CD4-positive, alpha-beta T cell (primary cell): ENCODE measurements around the gene KLHDC4. TPM values are rescaled to one million over a fixed set of nuclear protein-coding genes. Genes with fewer than 3 reads are reported as not detected.
"Not testable (repeated sequence)": the region's sequence is repeated elsewhere in the genome, so short reads cannot be mapped to it uniquely, and the experiment has no call there.

Experiments
- ATAC-seq: fragments of 200-7000 bp; cut with Tn5 transposase; one replicate; pipeline ENCODE4 v1.10.0; 2022; ENCODE audit warnings: mild to moderate bottlenecking; ENCODE audit not compliant: poor library complexity
- CTCF ChIA-PET: fragments of 350-600 bp; sonication (Branson Sonifier 250); formaldehyde crosslinking; loops from one replicate; lab custom pipeline; 2021; ENCODE audit warnings: antibody characterized with exemption, inconsistent platforms; lab: Charles Lee
- POLR2A ChIA-PET: fragments of 350-600 bp; sonication (Branson Sonifier 250); formaldehyde crosslinking; loops from one replicate; lab custom pipeline; 2021; ENCODE audit warnings: antibody characterized with exemption, inconsistent platforms; lab: Charles Lee
- DNase-seq, 14 experiments: peaks; one replicate each; pipeline ENCODE4 v3.0.0-alpha.2; 2013 to 2020; ENCODE audit warnings: mixed read lengths in 2 of 14
- H3K27ac ChIP-seq, 2 donors: one replicate each; pipeline versions ENCODE4 v1.5.1 to v1.7.0; 2013; ENCODE audit warnings: low read length in 2 of 2, low read depth in 1 of 2, mild to moderate bottlenecking in 1 of 2
- H3K27me3 ChIP-seq, 2 experiments: 1 replicate in 1 of 2; 2 replicates in 1 of 2; pipeline versions ENCODE4 v1.6.1 to v1.7.0; 2013; ENCODE audit warnings: low read length in 2 of 2, control low read depth in 1 of 2, mild to moderate bottlenecking in 1 of 2, moderate library complexity in 1 of 2; ENCODE audit not compliant: insufficient read depth in 2 of 2, control insufficient read depth in 1 of 2
- H3K36me3 ChIP-seq: one replicate; pipeline ENCODE4 v1.6.1; 2013; ENCODE audit warnings: low read length, control low read depth; ENCODE audit not compliant: insufficient read depth
- H3K4me1 ChIP-seq: one replicate; pipeline ENCODE4 v1.6.1; 2013; ENCODE audit warnings: low read length, control low read depth; ENCODE audit not compliant: insufficient read depth
- H3K4me3 ChIP-seq: one replicate; pipeline ENCODE4 v1.5.1; 2013; ENCODE audit warnings: mild to moderate bottlenecking, low read length, moderate library complexity
- H3K9me3 ChIP-seq, 2 experiments: 1 replicate in 1 of 2; 2 replicates in 1 of 2; pipeline versions ENCODE4 v1.6.1 to v1.7.0; 2013; ENCODE audit warnings: low read length in 2 of 2, mild to moderate bottlenecking in 2 of 2, control low read depth in 1 of 2, moderate library complexity in 1 of 2; ENCODE audit not compliant: control insufficient read depth in 1 of 2, insufficient read depth in 1 of 2
- H3K27ac Mint-ChIP-seq: one replicate; pipeline ENCODE4 v1.8.0; 2020; ENCODE audit warnings: mixed read lengths
- H3K27me3 Mint-ChIP-seq: one replicate; pipeline ENCODE4 v1.8.0; 2021; ENCODE audit warnings: mixed read lengths
- H3K36me3 Mint-ChIP-seq: one replicate; pipeline ENCODE4 v1.8.0; 2021; ENCODE audit warnings: low read depth, mixed read lengths
- H3K4me1 Mint-ChIP-seq: one replicate; pipeline ENCODE4 v1.8.0; 2021; ENCODE audit warnings: low read depth, mixed read lengths
- H3K4me3 Mint-ChIP-seq: one replicate; pipeline ENCODE4 v1.8.0; 2020; ENCODE audit warnings: mild to moderate bottlenecking, mixed read lengths
- H3K9me3 Mint-ChIP-seq: one replicate; pipeline ENCODE4 v1.8.0; 2020; ENCODE audit warnings: mixed read lengths
- intact Hi-C, 2 experiments: fragments of 100-400 bp; cut with DNase I in 1 of 2; cut with micrococcal nuclease in 1 of 2; formaldehyde crosslinking; loops; one replicate each; pipeline versions ENCODE4 v1.15.1 to v1.9.0; 2023 to 2025; cut with DNase I, micrococcal nuclease
- total RNA-seq, 174 experiments: library from RNA in 2 of 174; stranded (reverse) in 2 of 174; gene quantifications; one replicate each; pipeline ENCODE4 v1.2.3 and lab custom pipeline; 2021 to 2026
- TF ChIP-seq, protein P1 (sequence below): fragments of 200-600 bp; IDR thresholded peaks from one replicate; pipeline ENCODE4 v1.8.0; 2022; ENCODE audit warnings: antibody characterized with exemption, mild to moderate bottlenecking

Gene KLHDC4
- total RNA-seq, 2 experiments from 2014 or later, result 41.4 to 43.0 TPM

GRCh38 chr16:87729266-87729954 lies 36.4 kb downstream of the KLHDC4 start:
- Histone ChIP-seq H3K36me3 (peaks cover 65% of the 10 kb centered on the region), H3K27ac (no peak overlapping the region), H3K9me3 (no peaks in the 10 kb centered on the region), H3K27me3 (no peaks in the 10 kb centered on the region), H3K4me3 (no peak overlapping the region), H3K4me1 (peaks cover 12% of the 10 kb centered on the region)
- H3K4me3 Mint-ChIP-seq, result no peak overlapping the region
- ChIA-PET POLR2A (no interaction called here), CTCF (no interaction called here)
- ATAC-seq, result no peak
- H3K27ac Mint-ChIP-seq, result no peak overlapping the region
- no peaks in the 10 kb centered on the region for H3K27me3 Mint-ChIP-seq
- DNase-seq, result peak in 2 of 14 experiments; percentile 25 to 43
- no peaks in the 10 kb centered on the region for H3K9me3 Mint-ChIP-seq
- peaks cover 7% of the 10 kb centered on the region for H3K4me1 Mint-ChIP-seq
- TF ChIP-seq, protein P1, sequence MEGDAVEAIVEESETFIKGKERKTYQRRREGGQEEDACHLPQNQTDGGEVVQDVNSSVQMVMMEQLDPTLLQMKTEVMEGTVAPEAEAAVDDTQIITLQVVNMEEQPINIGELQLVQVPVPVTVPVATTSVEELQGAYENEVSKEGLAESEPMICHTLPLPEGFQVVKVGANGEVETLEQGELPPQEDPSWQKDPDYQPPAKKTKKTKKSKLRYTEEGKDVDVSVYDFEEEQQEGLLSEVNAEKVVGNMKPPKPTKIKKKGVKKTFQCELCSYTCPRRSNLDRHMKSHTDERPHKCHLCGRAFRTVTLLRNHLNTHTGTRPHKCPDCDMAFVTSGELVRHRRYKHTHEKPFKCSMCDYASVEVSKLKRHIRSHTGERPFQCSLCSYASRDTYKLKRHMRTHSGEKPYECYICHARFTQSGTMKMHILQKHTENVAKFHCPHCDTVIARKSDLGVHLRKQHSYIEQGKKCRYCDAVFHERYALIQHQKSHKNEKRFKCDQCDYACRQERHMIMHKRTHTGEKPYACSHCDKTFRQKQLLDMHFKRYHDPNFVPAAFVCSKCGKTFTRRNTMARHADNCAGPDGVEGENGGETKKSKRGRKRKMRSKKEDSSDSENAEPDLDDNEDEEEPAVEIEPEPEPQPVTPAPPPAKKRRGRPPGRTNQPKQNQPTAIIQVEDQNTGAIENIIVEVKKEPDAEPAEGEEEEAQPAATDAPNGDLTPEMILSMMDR, result no peak
- peaks cover 67% of the 10 kb centered on the region for H3K36me3 Mint-ChIP-seq
- intact Hi-C loops, result no loop called here

DNA sequence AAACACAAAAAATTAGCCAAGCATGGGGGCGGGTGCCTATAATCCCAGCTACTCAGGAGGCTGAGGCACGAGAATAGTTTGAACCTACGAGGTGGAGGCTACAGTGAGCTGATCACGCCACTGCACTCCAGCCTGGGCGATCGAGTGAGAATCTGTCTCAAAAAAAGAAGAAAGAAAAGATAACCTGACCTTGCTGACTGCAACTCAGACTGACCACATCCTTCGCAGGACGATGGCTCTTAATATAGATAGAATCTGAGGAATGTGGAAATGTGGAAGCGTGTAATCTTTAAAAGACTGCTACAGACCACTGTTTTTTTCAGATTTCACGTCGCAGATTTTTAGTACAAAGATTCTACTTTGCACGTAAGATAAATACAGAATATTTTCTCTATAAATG lies 37.8 kb downstream of the KLHDC4 start:
- Mint-ChIP-seq H3K4me1 (peaks cover 7% of the 10 kb centered on the region), H3K9me3 (no peaks in the 10 kb centered on the region), H3K27ac (no peak overlapping the region), H3K27me3 (no peaks in the 10 kb centered on the region), H3K4me3 (no peak overlapping the region), H3K36me3 (peaks cover 75% of the 10 kb centered on the region)
- TF ChIP-seq, protein P1, result no peak
- no peak overlapping the region for H3K27ac ChIP-seq
- ChIA-PET CTCF (no interaction called here), POLR2A (no interaction called here)
- ATAC-seq (no peak), DNase-seq (no peak)
- H3K4me3 ChIP-seq, result no peak overlapping the region
- peaks cover 1% of the 10 kb centered on the region for H3K4me1 ChIP-seq
- H3K9me3 ChIP-seq, result no peaks in the 10 kb centered on the region
- intact Hi-C loops, result no loop called here
- H3K36me3 ChIP-seq, result peaks cover 68% of the 10 kb centered on the region
- no peaks in the 10 kb centered on the region for H3K27me3 ChIP-seq

GRCh38 chr16:87727346-87727745 lies 38.4 kb downstream of the KLHDC4 start:
- H3K27ac Mint-ChIP-seq, result no peak overlapping the region
- H3K4me1 Mint-ChIP-seq, result peaks cover 10% of the 10 kb centered on the region

DNA sequence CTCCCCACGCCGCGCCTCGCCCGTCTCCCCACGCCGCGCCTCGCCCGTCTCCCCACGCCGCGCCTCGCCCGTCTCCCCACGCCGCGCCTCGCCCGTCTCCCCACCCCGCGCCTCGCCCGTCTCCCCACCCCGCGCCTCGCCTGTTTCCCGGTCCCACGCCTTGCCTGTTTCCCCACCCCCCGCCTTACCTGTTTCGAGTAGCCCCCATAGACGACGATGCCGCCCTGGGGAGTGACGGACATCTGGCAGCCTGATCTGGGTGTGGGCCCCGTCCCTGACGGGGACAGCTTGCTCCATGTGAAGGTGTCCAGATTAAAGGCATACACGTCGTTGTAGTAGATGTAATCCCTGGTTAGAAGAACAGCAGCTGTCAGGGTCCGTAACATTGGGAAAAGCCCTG lies 39.2 kb downstream of the KLHDC4 start:
- H3K27me3 ChIP-seq, ATAC-seq, H3K4me1 ChIP-seq, H3K4me3 Mint-ChIP-seq, H3K4me3 ChIP-seq, H3K27ac ChIP-seq, CTCF ChIA-PET, POLR2A ChIA-PET, H3K27me3 Mint-ChIP-seq, H3K9me3 ChIP-seq, H3K9me3 Mint-ChIP-seq, intact Hi-C loops, H3K27ac Mint-ChIP-seq, DNase-seq: not testable (repeated sequence)
- H3K36me3 ChIP-seq, result peaks cover 79% of the 10 kb centered on the region
- Mint-ChIP-seq H3K36me3 (peaks cover 84% of the 10 kb centered on the region), H3K4me1 (peaks cover 11% of the 10 kb centered on the region)

More at GRCh38 chr16:87727346-87727745, 38.4 kb downstream of the KLHDC4 start:
- intact Hi-C loops, result no loop called here
- POLR2A ChIA-PET, result no interaction called here
- CTCF ChIA-PET, result no interaction called here
- DNase-seq, result no peak
- TF ChIP-seq, protein P1, result no peak
- Histone ChIP-seq H3K27me3 (no peaks in the 10 kb centered on the region), H3K4me3 (no peak overlapping the region), H3K36me3 (peaks cover 74% of the 10 kb centered on the region), H3K27ac (no peak overlapping the region), H3K4me1 (no peaks in the 10 kb centered on the region), H3K9me3 (no peaks in the 10 kb centered on the region)
- Mint-ChIP-seq H3K4me3 (no peak overlapping the region), H3K27me3 (no peaks in the 10 kb centered on the region), H3K9me3 (no peaks in the 10 kb centered on the region), H3K36me3 (peaks cover 81% of the 10 kb centered on the region)
- ATAC-seq, result no peak
